ENCODE results near the gene EPN3.

EPN3 gene

DNA sequence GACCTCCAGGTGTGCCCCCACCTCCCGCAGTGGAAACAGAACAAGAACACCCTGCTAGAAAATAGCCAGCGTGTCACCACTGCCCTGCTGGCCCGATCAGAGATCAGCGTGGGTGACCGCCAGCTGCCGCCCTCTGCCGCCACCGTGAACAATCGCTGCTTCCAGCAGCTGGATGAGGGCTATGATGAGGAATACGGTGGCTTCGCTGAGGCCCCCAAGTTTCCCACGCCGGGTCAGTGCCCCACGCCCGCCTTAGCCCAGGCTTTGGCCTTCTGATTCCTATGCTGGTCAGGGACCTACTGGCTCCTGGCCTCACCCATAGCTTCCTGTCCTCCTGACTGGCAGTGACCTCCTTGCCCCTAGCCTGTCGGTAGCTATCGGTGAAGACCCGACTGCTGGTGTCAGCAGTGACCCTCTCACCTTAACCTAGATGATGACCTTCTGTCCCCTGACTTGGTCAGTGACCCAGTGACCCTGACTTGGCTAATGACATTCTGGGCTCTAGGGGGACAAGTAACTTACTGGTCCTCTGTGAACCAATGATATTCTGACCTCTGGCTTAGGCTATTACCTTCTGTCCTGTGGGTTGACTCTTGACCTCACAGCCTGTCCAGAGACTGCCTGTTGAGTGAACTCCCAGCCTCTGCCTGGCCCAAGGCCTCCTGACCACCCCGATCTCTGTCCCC is 16.9 kb downstream of the EPN3 start:
- Histone ChIP-seq H3K4me3 (ENCODE audit: low read depth, low read length) (no peak overlapping the region), H3K36me3 (ENCODE audit: control insufficient read depth in 2 of 2, insufficient read depth in 1 of 2, low read length in 2 of 2) (peaks cover 0 to 21% of the 10 kb centered on the region in 2 experiments; a peak in 2 of 3 replicates), H3K27ac (ENCODE audit: extremely low read depth, low read depth, low read length) (no peak overlapping the region), H3K4me1 (ENCODE audit: control insufficient read depth, insufficient read depth, low read length) (peaks cover 8% of the 10 kb centered on the region), H3K9me3 (ENCODE audit: control insufficient read depth, insufficient read depth, low read depth, low read length) (no peaks in the 10 kb centered on the region)
- CTCF ChIA-PET = interaction anchor here (0.6 to 7.4 kb wide), 17 partner anchors 9 to 293 kb away, joined by 3 to 231 read pairs (median 9); partner anchors contain the start of gene CACNA1G
- POLR2A ChIA-PET = interaction anchor here (0.5 to 2.5 kb wide), 4 partner anchors 11 to 209 kb away, joined by 3 to 13 read pairs (median 4); partner anchors contain the start of gene CACNA1G
- peak; percentile 86 for TF ChIP-seq BCL11A (tag by site-specific recombination; IDR thresholded peaks at IDR 0.05; ENCODE audit: low read depth)
- peak; percentile 64; the same call in 1 of the 2 replicates for TF ChIP-seq BCL11B (tag by site-specific recombination; IDR thresholded peaks at IDR 0.05; ENCODE audit: low read depth)
- TF ChIP-seq ZNF221 (tag by site-specific recombination; IDR thresholded peaks at IDR 0.05; ENCODE audit: borderline replicate concordance) = no peak

DNA sequence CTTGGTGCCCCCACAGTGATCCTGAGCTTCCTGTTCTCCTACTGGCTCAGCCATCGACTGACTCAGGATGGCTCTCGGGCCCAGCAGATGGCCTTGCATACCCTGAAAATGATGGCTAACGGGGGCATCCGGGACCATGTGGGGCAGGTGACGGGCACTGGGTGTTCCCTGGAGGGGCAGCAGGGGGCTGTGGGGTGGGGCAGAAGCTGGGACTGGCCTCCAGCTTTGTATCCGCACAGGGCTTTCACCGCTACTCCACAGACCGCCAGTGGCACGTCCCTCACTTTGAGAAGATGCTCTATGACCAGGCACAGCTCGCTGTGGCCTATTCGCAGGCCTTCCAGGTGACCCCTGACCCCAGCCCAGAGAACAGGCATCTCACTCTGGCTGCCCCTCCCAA is 17.4 kb downstream of the EPN3 start:
- no peaks in the 10 kb centered on the region for H3K9me3 ChIP-seq (ENCODE audit: control insufficient read depth, insufficient read depth, low read depth, low read length)
- POLR2A ChIA-PET = interaction anchor here (0.5 to 2.5 kb wide), 5 partner anchors 8 to 209 kb away, joined by 3 to 13 read pairs (median 4); partner anchors contain the start of gene CACNA1G
- peaks cover 8% of the 10 kb centered on the region for H3K4me1 ChIP-seq (ENCODE audit: control insufficient read depth, insufficient read depth, low read length)
- TF ChIP-seq ZNF404 (tag by site-specific recombination; IDR thresholded peaks at IDR 0.05) (no peak), ZNF350 (tag by site-specific recombination; IDR thresholded peaks at IDR 0.05) (no peak), ZNF560 (tag by site-specific recombination; IDR thresholded peaks at IDR 0.05; ENCODE audit: borderline replicate concordance) (no peak), ZFP37 (tag by site-specific recombination; IDR thresholded peaks at IDR 0.05) (no peak), ZNF175 (tag by site-specific recombination; IDR thresholded peaks at IDR 0.05) (no peak), ZNF670 (tag by site-specific recombination; IDR thresholded peaks at IDR 0.05; ENCODE audit: low read depth) (no peak), ZNF266 (tag by site-specific recombination; IDR thresholded peaks at IDR 0.05; ENCODE audit: low read depth) (no peak), ZNF664 (tag by site-specific recombination; IDR thresholded peaks at IDR 0.05) (no peak), ZNF426 (tag by site-specific recombination; IDR thresholded peaks at IDR 0.05) (no peak), GLIS1 (tag by site-specific recombination; IDR thresholded peaks at IDR 0.05) (no peak), FEZF1 (tag by site-specific recombination; IDR thresholded peaks at IDR 0.05) (no peak)
- TF ChIP-seq, protein P1, sequence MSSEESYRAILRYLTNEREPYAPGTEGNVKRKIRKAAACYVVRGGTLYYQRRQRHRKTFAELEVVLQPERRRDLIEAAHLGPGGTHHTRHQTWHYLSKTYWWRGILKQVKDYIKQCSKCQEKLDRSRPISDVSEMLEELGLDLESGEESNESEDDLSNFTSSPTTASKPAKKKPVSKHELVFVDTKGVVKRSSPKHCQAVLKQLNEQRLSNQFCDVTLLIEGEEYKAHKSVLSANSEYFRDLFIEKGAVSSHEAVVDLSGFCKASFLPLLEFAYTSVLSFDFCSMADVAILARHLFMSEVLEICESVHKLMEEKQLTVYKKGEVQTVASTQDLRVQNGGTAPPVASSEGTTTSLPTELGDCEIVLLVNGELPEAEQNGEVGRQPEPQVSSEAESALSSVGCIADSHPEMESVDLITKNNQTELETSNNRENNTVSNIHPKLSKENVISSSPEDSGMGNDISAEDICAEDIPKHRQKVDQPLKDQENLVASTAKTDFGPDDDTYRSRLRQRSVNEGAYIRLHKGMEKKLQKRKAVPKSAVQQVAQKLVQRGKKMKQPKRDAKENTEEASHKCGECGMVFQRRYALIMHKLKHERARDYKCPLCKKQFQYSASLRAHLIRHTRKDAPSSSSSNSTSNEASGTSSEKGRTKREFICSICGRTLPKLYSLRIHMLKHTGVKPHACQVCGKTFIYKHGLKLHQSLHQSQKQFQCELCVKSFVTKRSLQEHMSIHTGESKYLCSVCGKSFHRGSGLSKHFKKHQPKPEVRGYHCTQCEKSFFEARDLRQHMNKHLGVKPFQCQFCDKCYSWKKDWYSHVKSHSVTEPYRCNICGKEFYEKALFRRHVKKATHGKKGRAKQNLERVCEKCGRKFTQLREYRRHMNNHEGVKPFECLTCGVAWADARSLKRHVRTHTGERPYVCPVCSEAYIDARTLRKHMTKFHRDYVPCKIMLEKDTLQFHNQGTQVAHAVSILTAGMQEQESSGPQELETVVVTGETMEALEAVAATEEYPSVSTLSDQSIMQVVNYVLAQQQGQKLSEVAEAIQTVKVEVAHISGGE (tag by site-specific recombination; conservative IDR thresholded peaks at IDR 0.05; ENCODE audit: low read depth) = no peak
- TF ChIP-seq, protein P2, sequence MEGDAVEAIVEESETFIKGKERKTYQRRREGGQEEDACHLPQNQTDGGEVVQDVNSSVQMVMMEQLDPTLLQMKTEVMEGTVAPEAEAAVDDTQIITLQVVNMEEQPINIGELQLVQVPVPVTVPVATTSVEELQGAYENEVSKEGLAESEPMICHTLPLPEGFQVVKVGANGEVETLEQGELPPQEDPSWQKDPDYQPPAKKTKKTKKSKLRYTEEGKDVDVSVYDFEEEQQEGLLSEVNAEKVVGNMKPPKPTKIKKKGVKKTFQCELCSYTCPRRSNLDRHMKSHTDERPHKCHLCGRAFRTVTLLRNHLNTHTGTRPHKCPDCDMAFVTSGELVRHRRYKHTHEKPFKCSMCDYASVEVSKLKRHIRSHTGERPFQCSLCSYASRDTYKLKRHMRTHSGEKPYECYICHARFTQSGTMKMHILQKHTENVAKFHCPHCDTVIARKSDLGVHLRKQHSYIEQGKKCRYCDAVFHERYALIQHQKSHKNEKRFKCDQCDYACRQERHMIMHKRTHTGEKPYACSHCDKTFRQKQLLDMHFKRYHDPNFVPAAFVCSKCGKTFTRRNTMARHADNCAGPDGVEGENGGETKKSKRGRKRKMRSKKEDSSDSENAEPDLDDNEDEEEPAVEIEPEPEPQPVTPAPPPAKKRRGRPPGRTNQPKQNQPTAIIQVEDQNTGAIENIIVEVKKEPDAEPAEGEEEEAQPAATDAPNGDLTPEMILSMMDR (tag by site-specific recombination; IDR thresholded peaks at IDR 0.05) = no peak
- TF ChIP-seq, protein P3, sequence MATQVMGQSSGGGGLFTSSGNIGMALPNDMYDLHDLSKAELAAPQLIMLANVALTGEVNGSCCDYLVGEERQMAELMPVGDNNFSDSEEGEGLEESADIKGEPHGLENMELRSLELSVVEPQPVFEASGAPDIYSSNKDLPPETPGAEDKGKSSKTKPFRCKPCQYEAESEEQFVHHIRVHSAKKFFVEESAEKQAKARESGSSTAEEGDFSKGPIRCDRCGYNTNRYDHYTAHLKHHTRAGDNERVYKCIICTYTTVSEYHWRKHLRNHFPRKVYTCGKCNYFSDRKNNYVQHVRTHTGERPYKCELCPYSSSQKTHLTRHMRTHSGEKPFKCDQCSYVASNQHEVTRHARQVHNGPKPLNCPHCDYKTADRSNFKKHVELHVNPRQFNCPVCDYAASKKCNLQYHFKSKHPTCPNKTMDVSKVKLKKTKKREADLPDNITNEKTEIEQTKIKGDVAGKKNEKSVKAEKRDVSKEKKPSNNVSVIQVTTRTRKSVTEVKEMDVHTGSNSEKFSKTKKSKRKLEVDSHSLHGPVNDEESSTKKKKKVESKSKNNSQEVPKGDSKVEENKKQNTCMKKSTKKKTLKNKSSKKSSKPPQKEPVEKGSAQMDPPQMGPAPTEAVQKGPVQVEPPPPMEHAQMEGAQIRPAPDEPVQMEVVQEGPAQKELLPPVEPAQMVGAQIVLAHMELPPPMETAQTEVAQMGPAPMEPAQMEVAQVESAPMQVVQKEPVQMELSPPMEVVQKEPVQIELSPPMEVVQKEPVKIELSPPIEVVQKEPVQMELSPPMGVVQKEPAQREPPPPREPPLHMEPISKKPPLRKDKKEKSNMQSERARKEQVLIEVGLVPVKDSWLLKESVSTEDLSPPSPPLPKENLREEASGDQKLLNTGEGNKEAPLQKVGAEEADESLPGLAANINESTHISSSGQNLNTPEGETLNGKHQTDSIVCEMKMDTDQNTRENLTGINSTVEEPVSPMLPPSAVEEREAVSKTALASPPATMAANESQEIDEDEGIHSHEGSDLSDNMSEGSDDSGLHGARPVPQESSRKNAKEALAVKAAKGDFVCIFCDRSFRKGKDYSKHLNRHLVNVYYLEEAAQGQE (tag by site-specific recombination; IDR thresholded peaks at IDR 0.05) = no peak
- peaks cover 0 to 24% of the 10 kb centered on the region in 2 experiments; a peak in 2 of 3 replicates for H3K36me3 ChIP-seq (ENCODE audit: control insufficient read depth in 2 of 2, insufficient read depth in 1 of 2, low read length in 2 of 2)
- CTCF ChIA-PET = interaction anchor here (0.6 to 7.4 kb wide), 28 partner anchors 8 to 292 kb away, joined by 3 to 231 read pairs (median 6); partner anchors contain the start of gene CACNA1G
- no peak overlapping the region for H3K27ac ChIP-seq (ENCODE audit: extremely low read depth, low read depth, low read length)
- no peak overlapping the region for H3K4me3 ChIP-seq (ENCODE audit: low read depth, low read length)

All from HEK293 (cell line).